ENCODE results near the gene MEGF8. TPM values are rescaled to one million over a fixed set of nuclear protein-coding genes. Genes with fewer than 3 reads are reported as not detected.

Gene MEGF8
- total and polyA plus RNA-seq, 2 of the 13 experiments (the other 11 are each of a cell fraction or from before 2014, with no cell fraction given): 4.0 to 8.8 TPM

DNA sequence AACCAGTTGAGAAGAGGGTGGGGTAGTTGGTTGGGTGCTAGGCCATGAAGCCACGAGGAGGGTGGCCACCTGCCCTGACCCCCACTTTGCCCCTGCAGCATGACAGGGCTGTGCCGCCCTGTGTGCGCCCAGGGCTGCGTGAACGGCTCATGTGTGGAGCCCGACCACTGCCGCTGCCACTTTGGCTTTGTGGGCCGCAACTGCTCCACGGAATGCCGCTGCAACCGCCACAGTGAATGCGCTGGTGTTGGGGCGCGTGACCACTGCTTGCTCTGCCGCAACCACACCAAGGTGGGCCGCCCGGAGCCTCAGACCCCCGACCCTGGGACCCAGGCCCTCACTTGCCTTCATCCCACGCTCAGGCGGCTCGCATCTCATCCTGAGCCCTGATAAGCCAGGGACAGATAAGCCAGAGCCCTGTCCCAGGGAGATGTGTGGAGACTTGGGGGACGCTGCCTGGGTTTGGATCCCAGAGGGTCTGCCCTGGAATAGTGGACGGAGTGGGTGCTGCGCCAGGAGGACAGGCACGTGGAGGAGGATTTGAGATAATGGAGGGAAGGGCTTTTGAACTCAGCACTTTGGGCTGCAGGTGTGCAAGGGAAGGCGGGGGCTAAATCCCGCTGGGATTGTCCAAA, 44.1 kb downstream of the MEGF8 start (continued):
- TF ChIP-seq HOXD1 (CRISPR knock-in tag; IDR thresholded peaks at IDR 0.05): no peak

DNA sequence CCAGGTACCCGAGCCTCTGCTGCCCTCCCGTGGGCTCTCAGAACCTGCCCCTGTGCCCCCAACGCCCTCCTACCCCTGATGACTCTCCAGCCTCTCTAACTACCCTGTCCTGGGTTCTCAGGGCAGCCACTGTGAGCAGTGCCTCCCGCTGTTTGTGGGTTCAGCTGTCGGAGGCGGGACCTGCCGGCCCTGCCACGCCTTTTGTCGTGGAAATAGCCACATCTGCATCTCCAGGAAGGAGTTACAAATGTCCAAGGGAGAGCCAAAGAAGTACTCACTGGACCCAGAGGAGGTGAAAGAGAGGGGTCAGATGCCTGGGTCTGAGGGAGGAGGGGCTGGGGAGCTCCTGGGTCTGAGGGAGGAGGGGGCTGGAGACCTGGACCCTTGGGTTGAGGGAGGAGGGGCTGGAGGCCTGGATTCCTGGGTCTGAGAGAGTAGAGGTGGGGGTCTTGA, 44.7 kb downstream of the MEGF8 start:
- WGBS (ENCODE audit: low lambda C conversion rate): 97% methylated on average over 9 of the region's 9 CpGs
- DNase-seq (ENCODE audit: low spot score) (no peak), FAIRE-seq (no peak), ATAC-seq (no peak)
- Histone ChIP-seq H3K36me3 (replicated peaks in 1 of 2; ENCODE audit: control insufficient read depth in 1 of 2, insufficient read depth in 2 of 2, low read length in 2 of 2) (no peaks in the 10 kb centered on the region), H4K20me1 (ENCODE audit: insufficient read depth, low read length) (no peaks in the 10 kb centered on the region), H3K27ac (ENCODE audit: extremely low read length, insufficient read depth, low read length) (no peak overlapping the region), H3K9ac (ENCODE audit: insufficient read depth, low read depth, low read length) (no peak overlapping the region), H3K4me2 (ENCODE audit: low read depth, low read length) (no peak overlapping the region), H3K9me3 (ENCODE audit: low read length) (no peaks in the 10 kb centered on the region), H2AFZ (ENCODE audit: low read length) (no peak overlapping the region), H3K4me1 (ENCODE audit: insufficient read depth, low read length) (no peaks in the 10 kb centered on the region), H3K4me3 (replicated peaks in 1 of 3; ENCODE audit: insufficient read depth in 1 of 3, low read depth in 2 of 3, low read length in 3 of 3) (no peak overlapping the region), H3K79me2 (ENCODE audit: insufficient read depth, low read length) (no peaks in the 10 kb centered on the region), H3K27me3 (ENCODE audit: control insufficient read depth in 1 of 2, insufficient read depth in 2 of 2, low read length in 2 of 2) (no peaks in the 10 kb centered on the region)
- TF ChIP-seq ZSCAN22 (CRISPR knock-in tag; IDR thresholded peaks at IDR 0.05) (0 out of 2 replicates have a peak, but pooled peaks have one; percentile 55), SALL2 (CRISPR knock-in tag; IDR thresholded peaks at IDR 0.05) (no peak)
- in situ Hi-C loops (cut with HindIII; ENCODE audit: extremely low pct_ligation_motif_present, low pct_unique_long_range_greater_than_20kb): no loop called here
- intact Hi-C loops (cut with micrococcal nuclease; ENCODE audit: unreplicated experiment): no loop called here
- ChIA-PET POLR2A (no interaction called here), CTCF (ENCODE audit: low intra/inter-chr PET ratio, low total read pairs) (no interaction called here)
- BruUV-seq (replicated peaks): no TSS peak

DNA sequence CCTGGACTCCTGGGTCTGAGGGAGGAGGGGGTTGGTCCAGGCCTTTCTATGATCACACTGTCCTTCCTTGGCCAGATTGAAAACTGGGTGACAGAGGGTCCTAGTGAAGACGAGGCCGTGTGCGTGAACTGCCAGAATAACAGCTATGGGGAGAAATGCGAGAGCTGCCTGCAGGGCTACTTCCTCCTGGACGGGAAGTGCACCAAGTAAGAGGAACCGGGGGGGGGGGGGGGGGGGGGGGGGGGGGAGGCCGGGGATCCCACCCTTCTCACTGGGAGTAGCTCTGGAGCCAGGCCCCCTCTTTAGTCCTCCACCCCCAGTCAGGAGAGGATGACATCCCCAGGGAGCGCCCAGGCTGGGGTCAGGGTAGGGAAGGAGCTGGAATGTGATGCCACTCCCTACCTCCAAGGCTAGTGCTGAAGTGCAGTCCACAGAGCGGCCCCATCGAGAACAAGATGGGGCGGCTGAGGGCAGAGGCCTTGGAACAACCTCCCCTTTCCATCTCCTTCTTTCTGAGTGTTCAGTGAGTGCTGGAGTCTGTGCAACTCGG, 45.3 kb downstream of the MEGF8 start:
- H3K9me3 ChIP-seq (ENCODE audit: low read length): no peaks in the 10 kb centered on the region
- H3K4me1 ChIP-seq (ENCODE audit: insufficient read depth, low read length): no peaks in the 10 kb centered on the region
- CTCF ChIA-PET (ENCODE audit: low intra/inter-chr PET ratio, low total read pairs): no interaction called here
- ATAC-seq (no peak), DNase-seq (ENCODE audit: low spot score) (no peak), FAIRE-seq (no peak)
- H3K36me3 ChIP-seq (replicated peaks in 1 of 2; ENCODE audit: control insufficient read depth in 1 of 2, insufficient read depth in 2 of 2, low read length in 2 of 2): no peaks in the 10 kb centered on the region
- no peak overlapping the region for H2AFZ ChIP-seq (ENCODE audit: low read length)
- no peaks in the 10 kb centered on the region for H3K27me3 ChIP-seq (ENCODE audit: control insufficient read depth in 1 of 2, insufficient read depth in 2 of 2, low read length in 2 of 2)
- POLR2A ChIA-PET: no interaction called here
- in situ Hi-C loops (cut with HindIII; ENCODE audit: extremely low pct_ligation_motif_present, low pct_unique_long_range_greater_than_20kb) (no loop called here), intact Hi-C loops (cut with micrococcal nuclease; ENCODE audit: unreplicated experiment) (no loop called here)
- no peak overlapping the region for H3K4me3 ChIP-seq (replicated peaks in 1 of 3; ENCODE audit: insufficient read depth in 1 of 3, low read depth in 2 of 3, low read length in 3 of 3)
- no peaks in the 10 kb centered on the region for H4K20me1 ChIP-seq (ENCODE audit: insufficient read depth, low read length)
- H3K9ac ChIP-seq (ENCODE audit: insufficient read depth, low read depth, low read length): no peak overlapping the region
- H3K27ac ChIP-seq (ENCODE audit: extremely low read length, insufficient read depth, low read length): no peak overlapping the region
- TF ChIP-seq U2AF1 (optimal IDR thresholded peaks at IDR 0.05; ENCODE audit: low read depth, low read length) (no peak), REL (CRISPR knock-in tag; conservative IDR thresholded peaks at IDR 0.05) (no peak), ZNF563 (CRISPR knock-in tag; IDR thresholded peaks at IDR 0.05) (no peak), ZNF44 (CRISPR knock-in tag; IDR thresholded peaks at IDR 0.05) (no peak), TAF1 (CRISPR knock-in tag; IDR thresholded peaks at IDR 0.05) (no peak), NFKB2 (CRISPR knock-in tag; IDR thresholded peaks at IDR 0.05; ENCODE audit: borderline replicate concordance) (no peak), ZNF644 (CRISPR knock-in tag; IDR thresholded peaks at IDR 0.05; ENCODE audit: low read depth) (no peak), REPIN1 (CRISPR knock-in tag; IDR thresholded peaks at IDR 0.05; ENCODE audit: borderline replicate concordance, low read depth) (no peak), YEATS2 (CRISPR knock-in tag; IDR thresholded peaks at IDR 0.05; ENCODE audit: borderline replicate concordance) (no peak)
- TF ChIP-seq, protein P1, sequence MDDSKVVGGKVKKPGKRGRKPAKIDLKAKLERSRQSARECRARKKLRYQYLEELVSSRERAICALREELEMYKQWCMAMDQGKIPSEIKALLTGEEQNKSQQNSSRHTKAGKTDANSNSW (CRISPR knock-in tag; IDR thresholded peaks at IDR 0.05; ENCODE audit: borderline replicate concordance): no peak
- H3K79me2 ChIP-seq (ENCODE audit: insufficient read depth, low read length): no peaks in the 10 kb centered on the region
- no peak overlapping the region for H3K4me2 ChIP-seq (ENCODE audit: low read depth, low read length)
- WGBS (ENCODE audit: low lambda C conversion rate): 96% methylated on average over 6 of the region's 12 CpGs
- BruUV-seq (replicated peaks): no TSS peak
